Activated T-cell treated with anti-CD3 and anti-CD28 coated beads for 24 hours (primary cell): ENCODE results near the gene MDM4.
A peak's percentile ranks its signal among the peaks of the same experiment; 100 is the strongest.
"Not testable (repeated sequence)": the region's sequence is repeated elsewhere in the genome, so short reads cannot be mapped to it uniquely, and the experiment has no call there.

Source experiments
- DNase-seq: peaks from one replicate; pipeline ENCODE4 v3.0.0-alpha.2; 2020; ENCODE audit warnings: low read depth

The MDM4 gene

DNA sequence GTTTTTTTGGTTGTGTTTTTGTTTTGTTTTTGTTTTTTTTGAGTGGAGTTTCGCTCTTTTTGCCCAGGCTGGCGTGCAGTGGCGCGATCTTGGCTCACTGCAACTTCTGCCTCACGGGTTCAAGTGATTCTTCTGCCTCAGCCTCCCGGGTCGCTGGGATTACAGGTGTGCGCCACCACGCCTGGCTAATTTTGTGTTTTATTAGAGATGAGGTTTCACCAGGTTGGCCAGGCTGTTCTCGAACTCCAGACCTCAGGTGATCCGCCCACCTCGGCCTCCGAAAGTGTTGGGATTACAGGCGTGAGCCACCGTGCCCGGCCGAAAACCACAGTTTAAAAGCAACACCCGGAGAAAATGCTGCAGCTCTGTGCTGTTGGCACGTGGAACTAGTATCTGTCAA lies 1.2 kb downstream of the MDM4 start:
- not testable (repeated sequence) for DNase-seq

- DNase-seq = peak; percentile 46
Observed at GRCh38 chr1:204520834-204521709, 4.9 kb downstream of the MDM4 start.

GRCh38 chr1:204521941-204522521 lies 5.8 kb downstream of the MDM4 start:
- DNase-seq = not testable (repeated sequence)

- no peak for DNase-seq
Observed at GRCh38 chr1:204523605-204524215, 7.5 kb downstream of the MDM4 start.

DNA sequence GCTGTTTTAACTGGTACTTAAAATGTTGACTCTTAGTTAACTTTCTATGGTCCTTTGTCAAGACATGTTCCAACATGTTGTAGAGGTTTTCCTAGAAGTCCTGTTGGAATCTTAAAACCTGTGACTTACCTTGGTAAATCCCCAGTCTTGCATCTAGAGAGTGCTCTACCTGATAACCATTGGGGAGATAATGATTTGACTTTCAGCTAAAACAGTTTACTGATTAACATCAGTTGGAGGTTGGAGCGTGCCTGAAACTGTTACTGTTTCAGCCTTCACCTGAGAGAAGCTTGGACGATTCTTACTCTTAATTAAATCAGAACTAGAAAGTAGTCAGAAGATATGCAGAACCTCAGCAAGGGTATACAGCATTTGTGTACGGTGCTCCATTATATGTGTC lies 8.8 kb downstream of the MDM4 start:
- no peak for DNase-seq

DNA sequence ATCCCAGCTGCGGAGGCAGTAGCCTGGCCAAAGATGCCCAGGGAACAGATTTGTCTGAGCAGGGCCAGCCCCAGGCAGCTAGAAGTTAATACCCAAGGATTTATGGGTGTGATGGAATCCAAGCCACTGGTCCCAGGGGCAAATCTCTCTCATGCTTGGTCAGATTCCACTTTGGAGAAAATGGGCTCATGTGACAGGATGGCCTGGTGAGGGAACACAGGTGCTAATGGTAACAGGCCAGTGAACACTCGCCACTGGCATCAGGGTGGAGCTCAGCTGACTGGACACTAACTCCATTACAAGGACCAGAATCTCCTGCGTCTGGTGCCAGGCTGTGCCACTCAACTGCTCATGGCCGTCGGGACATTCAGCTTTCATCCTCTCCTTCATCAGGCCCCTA lies 12.0 kb downstream of the MDM4 start:
- no peak for DNase-seq

- DNase-seq = no peak
Observed at GRCh38 chr1:204528677-204529076, 12.5 kb downstream of the MDM4 start.

- no peak for DNase-seq
Observed at GRCh38 chr1:204529371-204529895, 13.2 kb downstream of the MDM4 start.

GRCh38 chr1:204530932-204531331 lies 14.7 kb downstream of the MDM4 start:
- DNase-seq = no peak

DNA sequence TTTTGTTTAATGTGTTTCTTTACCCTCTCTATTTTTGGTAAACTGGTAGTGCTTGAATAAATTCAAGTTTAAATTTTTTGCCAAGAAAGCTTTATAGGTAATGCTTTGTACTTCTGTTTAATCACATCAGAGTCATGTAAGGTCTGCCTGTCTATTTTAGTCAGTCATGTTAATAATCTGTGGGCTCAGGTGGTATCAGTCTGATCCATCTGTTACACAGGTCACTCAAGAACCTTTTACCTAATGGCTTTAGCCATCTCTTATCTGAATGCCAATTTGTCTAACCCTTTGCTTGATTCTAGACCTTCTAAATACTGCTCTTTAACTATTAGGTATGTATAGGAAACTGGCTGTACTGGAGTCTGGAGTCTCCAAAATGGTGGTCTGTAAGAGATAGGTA lies 16.6 kb downstream of the MDM4 start:
- DNase-seq = no peak

DNA sequence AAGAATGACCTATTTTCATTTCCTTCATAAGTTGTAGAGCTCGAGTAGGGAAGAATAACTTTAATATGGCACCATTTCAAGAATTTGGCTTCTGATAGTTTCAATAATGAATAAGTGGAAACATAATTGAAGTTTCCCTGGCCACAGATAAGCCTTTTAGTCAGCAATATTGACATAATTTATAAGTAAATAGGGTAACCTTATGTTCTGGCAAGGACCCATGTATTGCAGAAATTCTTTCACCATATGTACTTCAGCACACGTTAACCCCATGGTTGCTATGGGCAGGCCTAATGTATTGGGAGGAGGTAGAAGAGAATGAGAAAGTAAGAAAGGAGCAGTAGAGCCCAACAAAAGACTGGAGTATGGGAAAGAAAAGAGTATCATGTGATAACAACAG lies 25.4 kb downstream of the MDM4 start:
- no peak for DNase-seq

- DNase-seq = no peak
Observed at GRCh38 chr1:204544321-204544720, 28.1 kb downstream of the MDM4 start.

- no peak for DNase-seq
Observed at GRCh38 chr1:204545202-204545601, 29.0 kb downstream of the MDM4 start.

GRCh38 chr1:204545881-204546280 lies 29.7 kb downstream of the MDM4 start:
- DNase-seq = no peak

GRCh38 chr1:204548265-204548664 lies 32.1 kb downstream of the MDM4 start:
- DNase-seq = no peak

DNA sequence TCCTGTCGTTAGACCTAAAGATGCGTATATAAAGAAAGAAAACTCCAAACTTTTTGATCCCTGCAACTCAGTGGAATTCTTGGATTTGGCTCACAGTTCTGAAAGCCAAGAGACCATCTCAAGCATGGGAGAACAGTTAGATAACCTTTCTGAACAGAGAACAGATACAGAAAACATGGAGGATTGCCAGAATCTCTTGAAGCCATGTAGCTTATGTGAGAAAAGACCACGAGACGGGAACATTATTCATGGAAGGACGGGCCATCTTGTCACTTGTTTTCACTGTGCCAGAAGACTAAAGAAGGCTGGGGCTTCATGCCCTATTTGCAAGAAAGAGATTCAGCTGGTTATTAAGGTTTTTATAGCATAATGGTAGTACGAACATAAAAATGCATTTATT lies 33.1 kb downstream of the MDM4 start:
- DNase-seq = no peak

GRCh38 chr1:204550926-204551325 lies 34.7 kb downstream of the MDM4 start:
- no peak for DNase-seq

GRCh38 chr1:204556458-204557052 lies 40.3 kb downstream of the MDM4 start:
- no peak for DNase-seq

- DNase-seq = no peak
Observed at GRCh38 chr1:204558467-204558866, 42.3 kb downstream of the MDM4 start.

GRCh38 chr1:204560002-204560401 lies 43.8 kb downstream of the MDM4 start:
- DNase-seq = not testable (repeated sequence)

DNA sequence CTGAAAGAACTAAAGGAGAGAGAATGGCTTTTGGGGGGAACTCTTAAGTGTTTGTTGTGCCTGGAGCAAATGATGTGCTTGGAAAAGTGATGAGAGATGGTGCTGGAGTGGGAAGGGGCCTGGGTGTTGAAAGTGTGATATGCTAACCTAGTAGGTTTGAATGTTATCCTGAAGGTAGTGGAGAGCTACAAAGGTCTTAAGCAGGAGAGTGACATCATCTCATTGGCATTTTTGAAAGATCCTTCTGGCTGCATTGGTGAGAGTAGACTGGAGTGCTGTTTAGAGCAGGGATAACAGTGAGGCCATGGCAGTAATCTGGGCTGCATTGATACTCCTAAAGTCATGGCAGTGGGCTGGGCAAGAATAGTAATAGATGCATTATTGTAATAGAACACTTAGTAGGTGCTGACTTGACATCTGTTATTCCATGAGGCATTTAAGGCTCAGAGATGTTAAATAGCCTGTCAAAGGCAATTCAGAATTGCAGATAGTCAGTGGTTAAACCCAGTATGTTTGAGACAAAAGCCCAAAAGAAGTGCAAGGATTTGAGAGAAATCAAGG lies 44.5 kb downstream of the MDM4 start:
- no peak for DNase-seq
